GM21423 (cell line): ENCODE measurements around the gene CD82.
A peak's percentile ranks its signal among the peaks of the same experiment; 100 is the strongest.

Experiments
- ATAC-seq: cut with Tn5 transposase; IDR thresholded peaks from one replicate; pipeline ENCODE4 v1.9.1; 2021; ENCODE audit warnings: mild to moderate bottlenecking, moderate library complexity; ENCODE audit not compliant: unreplicated experiment

CD82 gene

GRCh38 chr11:44597358-44598012, 32.0 kb downstream of the CD82 start:
- ATAC-seq = no peak

GRCh38 chr11:44598831-44599230, 33.4 kb downstream of the CD82 start:
- no peak for ATAC-seq

GRCh38 chr11:44600261-44600660, 34.8 kb downstream of the CD82 start:
- ATAC-seq = no peak

DNA sequence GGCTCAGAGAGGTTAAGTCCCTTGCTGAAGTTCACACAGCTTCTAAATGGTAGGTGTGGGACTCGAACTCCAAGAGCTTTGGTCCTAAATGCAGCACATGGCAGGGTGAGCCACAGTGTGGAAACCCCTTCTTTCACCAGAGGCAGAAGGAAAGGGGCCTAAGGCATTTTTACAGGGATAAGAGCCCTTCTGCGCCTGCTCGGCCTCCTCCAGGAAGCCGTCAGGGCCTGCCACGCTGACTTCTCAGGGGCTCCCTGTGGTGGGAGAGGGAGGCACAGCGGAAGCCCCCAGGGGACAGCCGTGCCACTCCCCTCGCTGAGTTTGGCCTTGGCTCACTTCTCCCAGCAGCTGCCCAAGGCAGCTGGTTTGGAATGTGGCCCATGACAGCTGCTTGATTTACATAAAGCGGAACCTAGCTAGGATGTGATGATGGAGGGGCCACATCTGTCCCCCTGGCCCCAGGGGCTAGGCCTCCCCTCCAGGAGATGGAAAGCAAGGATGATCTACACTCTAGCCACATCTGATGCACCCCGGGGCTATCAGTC, 35.4 kb downstream of the CD82 start:
- peak; percentile 38 for ATAC-seq

GRCh38 chr11:44601471-44602370, 36.3 kb downstream of the CD82 start:
- ATAC-seq = peak; percentile 32

DNA sequence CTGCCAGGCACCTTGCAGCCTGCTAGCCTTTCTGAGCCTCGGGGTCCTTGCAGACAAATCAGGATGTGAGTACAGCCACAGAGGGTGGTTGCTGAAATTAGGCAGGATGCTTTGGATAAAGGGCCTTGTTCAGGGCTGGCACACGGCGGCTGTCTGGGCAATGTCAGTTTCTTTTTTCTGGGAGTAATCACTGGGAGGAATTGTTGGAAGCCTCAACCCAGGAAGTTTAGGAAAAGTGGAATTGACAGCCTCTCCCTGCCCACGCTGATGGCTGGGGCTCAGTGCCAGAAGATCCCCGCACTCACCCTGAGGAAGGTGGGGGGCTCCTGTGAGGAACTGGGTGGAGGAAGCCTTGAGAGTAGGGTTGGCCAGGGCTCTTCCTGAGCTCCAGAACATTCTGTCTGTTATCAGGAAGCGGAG, 37.4 kb downstream of the CD82 start:
- ATAC-seq = no peak

- no peak for ATAC-seq
Observed at GRCh38 chr11:44604171-44604581, 38.7 kb downstream of the CD82 start.

GRCh38 chr11:44605068-44605708, 39.7 kb downstream of the CD82 start:
- no peak for ATAC-seq

- ATAC-seq = no peak
Observed at GRCh38 chr11:44605965-44606364, 40.5 kb downstream of the CD82 start.

GRCh38 chr11:44606472-44606871, 41.0 kb downstream of the CD82 start:
- no peak for ATAC-seq

GRCh38 chr11:44607319-44607962, 42.0 kb downstream of the CD82 start:
- ATAC-seq = no peak

DNA sequence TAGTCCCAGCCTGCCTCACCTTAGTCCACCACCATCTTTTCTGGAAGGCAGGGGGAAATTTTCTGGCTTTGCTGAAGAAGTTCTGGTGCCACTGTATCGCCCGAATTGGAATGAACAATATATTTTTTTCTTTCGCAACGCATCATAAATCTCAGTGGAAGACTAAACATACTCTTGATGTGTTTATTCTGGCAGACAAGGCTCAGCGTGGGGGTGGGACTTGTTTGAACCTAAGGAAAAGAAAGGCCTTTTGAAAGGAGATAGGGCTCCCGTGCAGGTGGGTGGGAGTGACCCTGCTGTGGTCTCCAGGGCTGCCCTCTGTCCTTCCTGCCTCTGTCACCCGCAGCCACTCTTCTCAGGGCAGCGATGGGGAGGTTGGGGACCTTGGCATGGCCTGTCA, 42.5 kb downstream of the CD82 start:
- ATAC-seq = no peak

- ATAC-seq = no peak
Observed at GRCh38 chr11:44608651-44608990, 43.2 kb downstream of the CD82 start.

- peak; percentile 51 for ATAC-seq
Observed at GRCh38 chr11:44608991-44609782, 43.7 kb downstream of the CD82 start.

GRCh38 chr11:44609783-44610155, 44.3 kb downstream of the CD82 start:
- ATAC-seq = no peak

GRCh38 chr11:44610186-44610955, 44.9 kb downstream of the CD82 start:
- no peak for ATAC-seq

DNA sequence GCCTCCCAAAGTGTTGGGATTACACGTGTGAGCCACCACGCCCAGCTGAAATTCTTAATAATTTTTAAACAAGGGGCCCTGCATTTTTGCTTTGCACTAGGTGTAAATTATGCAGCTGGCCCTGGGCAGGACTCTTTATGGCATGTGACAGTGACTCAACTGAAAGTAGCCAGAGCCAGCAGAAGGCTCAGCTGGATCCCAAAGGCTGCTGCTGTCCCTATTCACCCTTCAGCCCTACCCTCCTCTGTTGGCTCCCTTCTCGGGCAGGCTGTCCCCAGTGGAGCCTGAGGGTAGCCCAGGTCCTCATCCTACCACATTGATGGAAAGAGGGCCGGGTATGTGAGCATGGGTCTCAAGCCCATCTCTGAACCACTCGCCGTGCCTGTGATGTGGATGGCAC, 45.6 kb downstream of the CD82 start:
- ATAC-seq = no peak

GRCh38 chr11:44611687-44612434, 46.4 kb downstream of the CD82 start:
- ATAC-seq = peak; percentile 44

GRCh38 chr11:44613153-44613552, 47.7 kb downstream of the CD82 start:
- no peak for ATAC-seq
